Neutrophil (primary cell): ENCODE results near the gene NUP93.

ENCODE experiments used
- H3K27ac ChIP-seq: fragments of 200-600 bp; sonication (generic); 2 replicates; pipeline ENCODE4 v1.5.1; 2016; ENCODE audit warnings: mild to moderate bottlenecking, moderate library complexity
- H3K27me3 ChIP-seq: fragments of 200-600 bp; sonication (generic); 2 replicates; pipeline ENCODE4 v1.6.0; 2016; ENCODE audit warnings: mild to moderate bottlenecking
- H3K36me3 ChIP-seq: fragments of 200-600 bp; sonication (generic); 2 replicates; pipeline ENCODE4 v1.5.1; 2017
- H3K4me1 ChIP-seq, 2 experiments: fragments of 200-600 bp in 1 of 2; sonication (generic) in 1 of 2; 1 replicate in 1 of 2; 2 replicates in 1 of 2; pipeline versions ENCODE4 v1.5.1 to v1.6.1; 2013 to 2016; ENCODE audit warnings: low read depth in 1 of 2, low read length in 1 of 2, mild to moderate bottlenecking in 1 of 2, moderate library complexity in 1 of 2; ENCODE audit not compliant: control insufficient read depth in 1 of 2, insufficient read depth in 1 of 2
- H3K4me3 ChIP-seq, 2 experiments: fragments of 200-600 bp in 1 of 2; sonication (generic) in 1 of 2; 1 replicate in 1 of 2; 2 replicates in 1 of 2; pipeline ENCODE4 v1.5.1; 2013 to 2016; ENCODE audit warnings: low read depth in 1 of 2, low read length in 1 of 2, mild to moderate bottlenecking in 1 of 2, moderate library complexity in 1 of 2
- H3K9me3 ChIP-seq: fragments of 200-600 bp; sonication (generic); 2 replicates; pipeline ENCODE4 v1.5.1; 2016
- TF ChIP-seq, protein P1 (sequence below): fragments of 200-600 bp; sonication (generic); IDR thresholded peaks from 2 replicates; pipeline ENCODE4 v1.5.1; 2016; ENCODE audit warnings: antibody characterized with exemption

NUP93 gene

DNA sequence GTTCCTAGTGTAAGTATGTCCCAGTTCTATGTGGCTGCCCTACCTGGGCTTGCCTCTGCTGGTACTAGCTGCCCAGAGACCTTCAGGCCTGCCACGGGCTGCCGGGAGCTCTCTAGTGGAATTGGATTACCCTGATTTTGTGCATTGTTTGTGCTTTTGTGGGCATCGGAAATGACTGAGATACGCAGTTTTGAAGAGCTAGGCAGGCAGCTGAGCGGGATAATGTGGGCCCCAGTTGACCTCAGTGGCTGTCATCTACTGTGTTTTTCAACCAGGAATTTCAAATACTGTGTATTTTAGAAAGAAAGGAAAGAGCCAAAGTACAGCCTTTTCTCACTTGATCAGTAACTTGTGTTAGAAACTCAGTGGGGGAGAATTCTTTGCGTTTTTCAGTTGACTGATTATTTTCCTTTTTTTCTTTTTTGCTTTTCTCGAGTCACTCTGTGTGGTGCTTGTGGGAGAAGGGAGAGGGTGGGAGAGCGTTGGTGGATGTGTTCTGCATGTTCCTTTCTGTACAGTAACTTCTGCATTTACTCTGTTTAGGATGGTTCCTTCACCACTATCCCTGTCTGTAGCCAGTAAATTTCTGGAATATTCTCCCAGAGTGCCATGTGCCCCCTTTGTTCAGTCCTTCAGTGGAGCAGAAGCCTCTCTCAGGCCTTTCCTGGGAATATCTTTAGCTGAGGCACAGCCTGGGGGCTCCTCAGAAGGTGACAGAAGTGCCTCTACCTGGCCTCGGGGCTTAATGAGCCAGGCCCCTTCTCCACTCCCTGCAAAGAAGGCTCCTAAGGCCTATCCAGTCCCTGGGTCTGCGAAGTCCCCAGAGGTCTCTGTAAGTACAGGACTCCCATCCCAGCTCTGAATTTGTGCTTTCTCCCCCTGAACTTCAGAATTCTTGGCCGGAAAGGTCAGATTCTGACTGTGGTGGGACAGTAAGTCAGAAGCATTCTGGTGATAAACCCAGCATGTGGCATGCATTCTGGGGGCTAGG, 120.1 kb downstream of the NUP93 start:
- Histone ChIP-seq H3K27ac (no peak overlapping the region), H3K36me3 (peaks cover 9% of the 10 kb centered on the region), H3K4me3 (no peak overlapping the region), H3K9me3 (no peaks in the 10 kb centered on the region), H3K27me3 (no peaks in the 10 kb centered on the region), H3K4me1 (no peaks in the 10 kb centered on the region)
- TF ChIP-seq, protein P1, sequence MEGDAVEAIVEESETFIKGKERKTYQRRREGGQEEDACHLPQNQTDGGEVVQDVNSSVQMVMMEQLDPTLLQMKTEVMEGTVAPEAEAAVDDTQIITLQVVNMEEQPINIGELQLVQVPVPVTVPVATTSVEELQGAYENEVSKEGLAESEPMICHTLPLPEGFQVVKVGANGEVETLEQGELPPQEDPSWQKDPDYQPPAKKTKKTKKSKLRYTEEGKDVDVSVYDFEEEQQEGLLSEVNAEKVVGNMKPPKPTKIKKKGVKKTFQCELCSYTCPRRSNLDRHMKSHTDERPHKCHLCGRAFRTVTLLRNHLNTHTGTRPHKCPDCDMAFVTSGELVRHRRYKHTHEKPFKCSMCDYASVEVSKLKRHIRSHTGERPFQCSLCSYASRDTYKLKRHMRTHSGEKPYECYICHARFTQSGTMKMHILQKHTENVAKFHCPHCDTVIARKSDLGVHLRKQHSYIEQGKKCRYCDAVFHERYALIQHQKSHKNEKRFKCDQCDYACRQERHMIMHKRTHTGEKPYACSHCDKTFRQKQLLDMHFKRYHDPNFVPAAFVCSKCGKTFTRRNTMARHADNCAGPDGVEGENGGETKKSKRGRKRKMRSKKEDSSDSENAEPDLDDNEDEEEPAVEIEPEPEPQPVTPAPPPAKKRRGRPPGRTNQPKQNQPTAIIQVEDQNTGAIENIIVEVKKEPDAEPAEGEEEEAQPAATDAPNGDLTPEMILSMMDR, result no peak

DNA sequence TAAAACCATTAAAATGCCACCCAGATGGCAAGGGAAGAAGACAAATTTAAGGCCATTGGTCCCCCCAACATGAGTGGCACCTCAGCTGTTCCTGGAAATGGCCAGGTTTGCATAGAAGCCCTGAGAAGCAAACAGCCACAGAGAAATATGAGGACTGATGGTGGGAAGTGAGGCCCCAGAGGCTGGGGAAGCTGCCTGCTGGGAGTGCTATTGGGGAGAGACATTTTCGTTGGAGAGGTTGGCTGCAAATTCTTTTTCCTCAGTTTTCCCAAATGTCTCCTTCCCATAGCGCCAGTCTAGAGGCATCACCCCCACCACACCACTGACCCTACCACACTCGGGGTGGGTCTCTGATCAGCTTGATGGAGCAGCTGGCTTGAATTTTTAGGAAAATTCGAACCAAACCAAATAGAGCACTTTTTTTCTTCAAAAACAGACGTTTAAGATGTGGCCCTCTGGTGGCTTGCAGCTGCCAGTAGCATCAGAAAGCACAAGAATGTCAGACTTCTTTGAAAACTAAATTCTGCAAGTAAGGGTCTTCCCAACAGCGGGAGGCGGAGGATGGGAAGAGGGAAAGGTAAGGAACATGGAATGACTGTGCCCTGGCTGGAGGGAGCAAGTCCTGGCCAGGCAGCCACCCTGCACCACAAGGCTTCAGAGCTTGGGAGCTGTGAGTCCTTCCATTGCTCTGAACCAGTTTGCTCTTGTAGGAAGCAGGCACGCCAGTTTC, 121.9 kb downstream of the NUP93 start:
- Histone ChIP-seq H3K4me1 (peaks cover 0 to under 1% of the 10 kb centered on the region in 2 experiments), H3K27ac (no peak overlapping the region)

DNA sequence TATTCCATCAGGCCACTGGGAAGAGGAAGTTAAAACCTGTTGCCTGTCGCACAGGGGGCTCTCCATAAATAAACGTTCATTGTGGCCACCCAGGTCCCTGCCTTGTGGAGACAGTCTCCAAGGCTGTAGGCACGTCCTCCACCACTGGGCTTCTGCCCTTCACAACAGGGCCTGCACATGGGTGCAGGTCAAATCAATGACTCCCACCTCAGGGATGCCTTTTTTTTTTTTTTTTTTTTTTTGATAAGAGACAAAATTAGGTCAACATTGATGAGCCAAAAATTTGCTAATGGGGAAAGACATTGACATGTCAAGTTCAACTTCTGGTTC, 122.4 kb downstream of the NUP93 start:
- Histone ChIP-seq H3K4me1 (peaks cover under 1 to 6% of the 10 kb centered on the region in 2 experiments), H3K27ac (no peak overlapping the region), H3K4me3 (no peak overlapping the region), H3K36me3 (no peaks in the 10 kb centered on the region), H3K9me3 (no peaks in the 10 kb centered on the region), H3K27me3 (no peaks in the 10 kb centered on the region)
- TF ChIP-seq, protein P1, result no peak

More for the DNA sequence above, 121.9 kb downstream of the NUP93 start:
- Histone ChIP-seq H3K9me3 (no peaks in the 10 kb centered on the region), H3K27me3 (no peaks in the 10 kb centered on the region), H3K4me3 (no peak overlapping the region), H3K36me3 (no peaks in the 10 kb centered on the region)
- TF ChIP-seq, protein P1, result no peak

DNA sequence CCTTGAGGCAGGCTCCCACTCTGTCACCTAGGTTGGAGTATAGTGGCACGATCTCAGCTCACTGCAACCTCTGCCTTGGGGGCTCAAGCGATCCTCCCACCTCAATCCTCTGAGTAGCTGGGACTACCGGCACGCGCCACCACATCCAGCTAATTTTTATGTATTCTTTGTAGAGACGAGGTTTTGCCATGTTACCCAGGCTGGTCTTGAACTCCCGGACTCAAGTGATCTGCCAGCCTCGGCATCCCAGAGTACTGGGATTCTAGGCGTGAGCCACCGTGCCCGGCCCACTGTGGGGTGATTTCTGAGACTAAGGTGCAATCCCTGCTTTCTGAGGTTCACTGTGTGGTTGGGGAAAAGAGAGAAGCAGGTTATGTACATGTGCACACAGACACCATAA, 123.0 kb downstream of the NUP93 start:
- H3K9me3 ChIP-seq, result no peaks in the 10 kb centered on the region
- H3K4me3 ChIP-seq, result no peak overlapping the region
- no peaks in the 10 kb centered on the region for H3K27me3 ChIP-seq
- no peak overlapping the region for H3K27ac ChIP-seq
- H3K36me3 ChIP-seq, result no peaks in the 10 kb centered on the region
- peaks cover 7 to 12% of the 10 kb centered on the region in 2 experiments for H3K4me1 ChIP-seq
- TF ChIP-seq, protein P1, result no peak

DNA sequence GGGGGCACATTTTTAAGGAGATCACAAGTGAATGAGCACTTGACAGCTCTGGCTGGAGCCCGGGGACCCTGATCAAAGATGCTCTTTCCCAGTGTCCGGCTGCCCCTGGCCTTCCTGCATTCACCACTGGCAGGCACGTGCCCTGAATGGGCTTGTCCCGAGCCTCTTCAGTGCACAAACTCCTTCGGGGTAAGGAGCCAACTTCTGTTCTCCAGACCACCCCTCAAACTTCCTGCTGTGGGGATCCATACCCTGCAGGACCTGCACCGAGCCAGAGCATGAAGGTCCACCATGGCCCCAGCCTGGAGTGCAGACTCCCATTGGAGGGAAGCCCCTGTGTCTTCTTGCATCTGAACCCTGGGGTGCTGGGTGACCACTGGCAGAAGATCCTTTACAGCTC, 125.3 kb downstream of the NUP93 start:
- Histone ChIP-seq H3K4me3 (no peak overlapping the region), H3K9me3 (no peaks in the 10 kb centered on the region), H3K36me3 (no peaks in the 10 kb centered on the region), H3K4me1 (peaks cover 27 to 34% of the 10 kb centered on the region in 2 experiments), H3K27me3 (no peaks in the 10 kb centered on the region), H3K27ac (no peak overlapping the region)
- TF ChIP-seq, protein P1, result no peak
